H9 (cell line): ENCODE results near the gene FHOD3. TPM values are rescaled to one million over a fixed set of nuclear protein-coding genes. Genes with fewer than 3 reads are reported as not detected.

ENCODE experiments used
- DNase-seq: peaks from one replicate; pipeline ENCODE4 v3.0.0-alpha.2; 2017
- H2AFZ ChIP-seq: one replicate; pipeline ENCODE4 v1.6.1; 2013; ENCODE audit warnings: mild to moderate bottlenecking, low read length, control low read depth, moderate library complexity
- H2AK5ac ChIP-seq: 2 replicates; pipeline ENCODE4 v1.6.1; 2013; ENCODE audit warnings: low read length, control low read depth, mixed read lengths; ENCODE audit not compliant: insufficient read length
- H2BK120ac ChIP-seq: one replicate; pipeline ENCODE4 v1.6.1; 2013; ENCODE audit warnings: low read depth, mild to moderate bottlenecking, low read length, control low read depth, inconsistent platforms; ENCODE audit not compliant: poor library complexity, severe bottlenecking
- H2BK12ac ChIP-seq: 2 replicates; pipeline ENCODE4 v1.6.1; 2013; ENCODE audit warnings: low read length, control low read depth, mixed read lengths, low read depth; ENCODE audit not compliant: insufficient read length
- H2BK15ac ChIP-seq: 2 replicates; pipeline ENCODE4 v1.6.1; 2013; ENCODE audit warnings: low read depth, low read length, control low read depth
- H2BK20ac ChIP-seq: one replicate; pipeline ENCODE4 v1.6.1; 2013; ENCODE audit warnings: low read depth, mild to moderate bottlenecking, low read length, control low read depth, inconsistent platforms; ENCODE audit not compliant: poor library complexity, severe bottlenecking
- H2BK5ac ChIP-seq: 2 replicates; pipeline ENCODE4 v1.6.1; 2013; ENCODE audit warnings: low read length, control low read depth, mixed read lengths; ENCODE audit not compliant: insufficient read length
- H3K14ac ChIP-seq: 2 replicates; pipeline ENCODE4 v1.6.1; 2013; ENCODE audit warnings: low read length, control low read depth; ENCODE audit not compliant: insufficient read depth
- H3K18ac ChIP-seq: 2 replicates; pipeline ENCODE4 v1.6.1; 2013; ENCODE audit warnings: low read depth, mild to moderate bottlenecking, mixed read lengths, low read length, control low read depth; ENCODE audit not compliant: insufficient read length
- H3K23ac ChIP-seq: 2 replicates; pipeline ENCODE4 v1.6.1; 2013; ENCODE audit warnings: low read length, control low read depth, mixed read lengths, low read depth; ENCODE audit not compliant: insufficient read length
- H3K23me2 ChIP-seq: 2 replicates; pipeline ENCODE4 v1.6.1; 2013; ENCODE audit warnings: low read depth, mild to moderate bottlenecking, mixed read lengths, low read length, control low read depth; ENCODE audit not compliant: insufficient read length, poor library complexity, severe bottlenecking
- H3K27ac ChIP-seq: 2 replicates; pipeline ENCODE4 v1.5.1; 2013; ENCODE audit warnings: low read length, control low read depth, mixed read lengths, low read depth; ENCODE audit not compliant: insufficient read length
- H3K27me3 ChIP-seq: 2 replicates; pipeline ENCODE4 v1.6.1; 2013; ENCODE audit warnings: low read length, control low read depth, inconsistent platforms; ENCODE audit not compliant: insufficient read depth
- H3K4ac ChIP-seq: 2 replicates; pipeline ENCODE4 v1.6.1; 2013; ENCODE audit warnings: low read depth, mild to moderate bottlenecking, control low read depth, inconsistent platforms, low read length, moderate library complexity
- H3K4me1 ChIP-seq: 2 replicates; pipeline ENCODE4 v1.6.1; 2013; ENCODE audit warnings: low read length, control low read depth, inconsistent platforms; ENCODE audit not compliant: insufficient read depth
- H3K4me2 ChIP-seq: 2 replicates; pipeline ENCODE4 v1.6.1; 2013; ENCODE audit warnings: low read length, control low read depth, mixed read lengths; ENCODE audit not compliant: insufficient read length, insufficient read depth
- H3K56ac ChIP-seq: 2 replicates; pipeline ENCODE4 v1.6.1; 2013; ENCODE audit warnings: low read depth, mild to moderate bottlenecking, mixed read lengths, low read length, control low read depth; ENCODE audit not compliant: insufficient read length
- H3K79me1 ChIP-seq: 2 replicates; pipeline ENCODE4 v1.6.1; 2013; ENCODE audit warnings: low read depth, mild to moderate bottlenecking, moderate library complexity, low read length, control low read depth, inconsistent platforms; ENCODE audit not compliant: insufficient read depth, poor library complexity, severe bottlenecking
- H3K79me2 ChIP-seq: 2 replicates; pipeline ENCODE4 v1.6.1; 2013; ENCODE audit warnings: low read length, control low read depth, inconsistent platforms; ENCODE audit not compliant: insufficient read depth
- H3K9ac ChIP-seq: 2 replicates; pipeline ENCODE4 v1.6.1; 2013; ENCODE audit warnings: low read length, control low read depth, mixed read lengths; ENCODE audit not compliant: insufficient read length; ENCODE audit errors: extremely low read depth
- H3K9me3 ChIP-seq: one replicate; pipeline ENCODE4 v1.6.1; 2013; ENCODE audit warnings: low read depth, low read length, inconsistent platforms; ENCODE audit not compliant: control insufficient read depth
- H3T11ph ChIP-seq: one replicate; pipeline ENCODE4 v1.6.1; 2013; ENCODE audit warnings: mild to moderate bottlenecking, low read length, control low read depth, inconsistent platforms
- H4K20me1 ChIP-seq: one replicate; pipeline ENCODE4 v1.6.1; 2013; ENCODE audit not compliant: control insufficient read depth, insufficient read length, insufficient read depth
- H4K5ac ChIP-seq: 2 replicates; pipeline ENCODE4 v1.6.1; 2013; ENCODE audit warnings: low read depth, mild to moderate bottlenecking, mixed read lengths, low read length, control low read depth; ENCODE audit not compliant: insufficient read length
- H4K8ac ChIP-seq: replicated peaks from 2 replicates; pipeline ENCODE4 v1.6.1; 2013; ENCODE audit warnings: low read length, control low read depth, mixed read lengths, low read depth; ENCODE audit not compliant: insufficient read length
- H4K91ac ChIP-seq: 2 replicates; pipeline ENCODE4 v1.6.1; 2013; ENCODE audit warnings: low read depth, mild to moderate bottlenecking, moderate library complexity, mixed read lengths, low read length, control low read depth; ENCODE audit not compliant: insufficient read length
- H3K27ac Mint-ChIP-seq, 3 experiments: 2 replicates in 2 of 3; 3 replicates in 1 of 3; pipeline ENCODE4 v1.8.0; 2020 to 2021; ENCODE audit warnings: mixed read lengths in 3 of 3, mild to moderate bottlenecking in 1 of 3, moderate library complexity in 1 of 3
- H3K27me3 Mint-ChIP-seq: 2 replicates; pipeline ENCODE4 v1.8.0; 2021; ENCODE audit warnings: low read depth, mild to moderate bottlenecking, moderate library complexity, mixed read lengths
- H3K36me3 Mint-ChIP-seq, 3 experiments: 2 replicates in 2 of 3; 3 replicates in 1 of 3; pipeline ENCODE4 v1.8.0; 2020 to 2021; ENCODE audit warnings: low read depth in 3 of 3, mixed read lengths in 3 of 3; ENCODE audit not compliant: insufficient read depth in 1 of 3
- H3K4me1 Mint-ChIP-seq, 2 experiments: 2 replicates each; pipeline ENCODE4 v1.8.0; 2020; ENCODE audit warnings: mixed read lengths in 2 of 2
- H3K4me3 Mint-ChIP-seq, 2 experiments: 2 replicates in 1 of 2; 3 replicates in 1 of 2; pipeline ENCODE4 v1.8.0; 2020 to 2021; ENCODE audit warnings: mild to moderate bottlenecking in 2 of 2, mixed read lengths in 2 of 2, moderate library complexity in 1 of 2
- H3K9me3 Mint-ChIP-seq, 2 experiments: 2 replicates in 1 of 2; 3 replicates in 1 of 2; pipeline ENCODE4 v1.8.0; 2020; ENCODE audit warnings: mild to moderate bottlenecking in 2 of 2, mixed read lengths in 2 of 2, moderate library complexity in 1 of 2
- CTCF ChIP-seq: fragments of 200-600 bp; sonication (generic); conservative IDR thresholded peaks from 3 replicates; pipeline ENCODE4 v1.8.0; 2021; ENCODE audit warnings: antibody characterized with exemption, mild to moderate bottlenecking
- WGBS: extraction: QIAGEN DNeasy Blood & Tissue Kit; methylation state at CpG from one replicate; pipeline ENCODE4 v1.1.7; 2013; ENCODE audit warnings: missing lambda C conversion rate, low lambda C conversion rate, mixed read lengths; ENCODE audit not compliant: insufficient read length; ENCODE audit errors: extremely low coverage; 5-methylcytosine and 5-hydroxymethylcytosine counted together
- total RNA-seq: library from RNA; stranded (reverse); gene quantifications from 2 replicates; pipeline ENCODE4 v1.2.1, GENCODE V29; 2021

FHOD3 gene
- total RNA-seq, 1 experiment from 2014 or later: 8.0 TPM

GRCh38 chr18:36695806-36696205 lies 398.3 kb downstream of the FHOD3 start:
- Histone ChIP-seq H3K9me3 (no peaks in the 10 kb centered on the region), H3T11ph (no peak overlapping the region)
- WGBS: no CpG with 5 or more reads among the region's 3 CpGs

More at GRCh38 chr18:36695806-36696205, 398.3 kb downstream of the FHOD3 start:
- no peak overlapping the region for H3K18ac ChIP-seq
- no peaks in the 10 kb centered on the region for H3K79me1 ChIP-seq
- H3K4me2 ChIP-seq: no peak overlapping the region
- no peak for TF ChIP-seq CTCF
- DNase-seq: no peak
- H2BK20ac ChIP-seq: no peak overlapping the region
- Mint-ChIP-seq H3K27ac (no peak overlapping the region), H3K9me3 (no peaks in the 10 kb centered on the region), H3K4me1 (no peaks in the 10 kb centered on the region), H3K4me3 (no peak overlapping the region), H3K27me3 (no peaks in the 10 kb centered on the region), H3K36me3 (no peaks in the 10 kb centered on the region)
- H3K9ac ChIP-seq: no peak overlapping the region
- H4K5ac ChIP-seq: no peak overlapping the region
- H3K27ac ChIP-seq: no peak overlapping the region
- no peak overlapping the region for H3K14ac ChIP-seq
- H2BK12ac ChIP-seq: no peak overlapping the region
- H3K56ac ChIP-seq: no peak overlapping the region
- no peak overlapping the region for H3K23ac ChIP-seq
- H3K27me3 ChIP-seq: no peaks in the 10 kb centered on the region
- no peaks in the 10 kb centered on the region for H4K20me1 ChIP-seq
- no peaks in the 10 kb centered on the region for H3K23me2 ChIP-seq
- H2AK5ac ChIP-seq: no peak overlapping the region
- no peaks in the 10 kb centered on the region for H3K4me1 ChIP-seq
- no peak overlapping the region for H3K4ac ChIP-seq
- no peak overlapping the region for H2AFZ ChIP-seq
- no peak overlapping the region for H2BK15ac ChIP-seq
- no peak overlapping the region for H2BK120ac ChIP-seq
- no peak overlapping the region for H2BK5ac ChIP-seq
- no peak overlapping the region for H4K8ac ChIP-seq
- no peaks in the 10 kb centered on the region for H3K79me2 ChIP-seq
- no peak overlapping the region for H4K91ac ChIP-seq
